ENCODE measurements around the gene SOX9.

The SOX9 gene

DNA sequence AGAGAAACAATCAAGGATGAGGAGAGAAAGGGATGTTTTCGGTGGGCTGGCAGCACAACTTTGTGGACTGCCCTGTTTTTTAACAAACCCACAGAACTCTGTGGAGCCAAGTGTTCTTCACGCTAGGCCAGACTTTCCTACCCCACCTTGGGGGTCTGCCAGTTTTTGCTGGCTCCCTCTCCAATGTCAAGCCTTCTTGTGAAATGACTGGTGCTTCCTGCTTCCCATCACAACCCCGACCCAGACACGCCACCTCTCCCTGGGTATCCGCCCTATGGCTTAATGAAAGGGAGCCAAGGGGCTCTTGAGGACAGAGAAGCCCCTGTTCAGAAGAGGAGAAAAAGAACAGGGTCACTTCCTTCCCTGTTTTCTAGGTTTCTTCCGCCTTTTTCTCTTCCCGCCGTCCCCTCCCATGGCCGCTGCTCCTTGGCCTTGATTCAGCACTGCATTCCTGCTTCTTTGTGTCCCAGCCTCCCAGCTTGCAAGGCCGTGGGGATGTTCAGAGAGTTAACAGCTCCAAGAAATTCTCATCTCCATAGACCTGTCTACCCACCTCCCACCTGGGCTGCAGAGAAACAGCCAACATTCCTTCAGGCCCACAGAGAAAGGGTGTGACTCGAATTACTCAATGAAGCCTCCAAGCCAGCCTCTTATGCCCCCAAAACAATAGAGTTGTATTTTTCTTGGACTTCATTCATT, 16.5 kb upstream of the SOX9 start:
- TF ChIP-seq FOXP2 (optimal IDR thresholded peaks at IDR 0.05; ENCODE audit: borderline replicate concordance, extremely low read depth, extremely low read length, insufficient read depth) (no peak), POLR2AphosphoS5 (IDR thresholded peaks at IDR 0.05; ENCODE audit: low read depth, low read length) (no peak), SIN3A (IDR thresholded peaks at IDR 0.05; ENCODE audit: borderline replicate concordance, insufficient read depth, low read length) (no peak), TAF1 (IDR thresholded peaks at IDR 0.05; ENCODE audit: borderline replicate concordance, insufficient read depth, low read length) (no peak), REST (IDR thresholded peaks at IDR 0.05; ENCODE audit: insufficient read depth in 1 of 2, low read depth in 2 of 2, low read length in 2 of 2) (no peak)

- TF ChIP-seq POLR2AphosphoS5 (IDR thresholded peaks at IDR 0.05; ENCODE audit: low read depth, low read length) (no peak), TAF1 (IDR thresholded peaks at IDR 0.05; ENCODE audit: borderline replicate concordance, insufficient read depth, low read length) (no peak), SIN3A (IDR thresholded peaks at IDR 0.05; ENCODE audit: borderline replicate concordance, insufficient read depth, low read length) (no peak), FOXP2 (optimal IDR thresholded peaks at IDR 0.05; ENCODE audit: borderline replicate concordance, extremely low read depth, extremely low read length, insufficient read depth) (no peak), REST (IDR thresholded peaks at IDR 0.05; ENCODE audit: insufficient read depth in 1 of 2, low read depth in 2 of 2, low read length in 2 of 2) (no peak)
These were observed 16.0 kb upstream of the SOX9 start for GRCh38 chr17:72104863-72105234.

DNA sequence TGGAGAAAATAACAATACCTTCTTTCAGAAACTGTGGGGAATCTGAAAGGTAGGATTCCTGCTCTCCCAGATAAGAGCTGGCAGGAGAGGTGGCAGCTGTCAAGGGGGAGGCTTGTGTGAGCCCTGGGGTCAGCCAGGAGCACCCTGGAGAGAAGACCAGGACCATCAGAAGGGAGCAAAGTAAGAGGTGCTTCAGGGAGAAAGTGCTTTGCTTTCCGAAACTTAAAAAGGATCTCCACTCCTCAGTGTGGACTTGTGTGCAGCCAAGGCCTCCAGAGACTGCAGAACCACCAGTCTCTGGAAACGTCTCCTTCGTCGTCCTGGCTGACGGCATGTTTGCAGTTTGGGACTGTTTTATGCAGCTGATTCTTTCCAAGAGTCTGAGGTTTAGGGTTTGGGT, 13.7 kb upstream of the SOX9 start:
- TF ChIP-seq POLR2AphosphoS5 (IDR thresholded peaks at IDR 0.05; ENCODE audit: low read depth, low read length) (no peak), SIN3A (IDR thresholded peaks at IDR 0.05; ENCODE audit: borderline replicate concordance, insufficient read depth, low read length) (no peak), REST (IDR thresholded peaks at IDR 0.05; ENCODE audit: insufficient read depth in 1 of 2, low read depth in 2 of 2, low read length in 2 of 2) (no peak), TAF1 (IDR thresholded peaks at IDR 0.05; ENCODE audit: borderline replicate concordance, insufficient read depth, low read length) (no peak), FOXP2 (optimal IDR thresholded peaks at IDR 0.05; ENCODE audit: borderline replicate concordance, extremely low read depth, extremely low read length, insufficient read depth) (no peak)

DNA sequence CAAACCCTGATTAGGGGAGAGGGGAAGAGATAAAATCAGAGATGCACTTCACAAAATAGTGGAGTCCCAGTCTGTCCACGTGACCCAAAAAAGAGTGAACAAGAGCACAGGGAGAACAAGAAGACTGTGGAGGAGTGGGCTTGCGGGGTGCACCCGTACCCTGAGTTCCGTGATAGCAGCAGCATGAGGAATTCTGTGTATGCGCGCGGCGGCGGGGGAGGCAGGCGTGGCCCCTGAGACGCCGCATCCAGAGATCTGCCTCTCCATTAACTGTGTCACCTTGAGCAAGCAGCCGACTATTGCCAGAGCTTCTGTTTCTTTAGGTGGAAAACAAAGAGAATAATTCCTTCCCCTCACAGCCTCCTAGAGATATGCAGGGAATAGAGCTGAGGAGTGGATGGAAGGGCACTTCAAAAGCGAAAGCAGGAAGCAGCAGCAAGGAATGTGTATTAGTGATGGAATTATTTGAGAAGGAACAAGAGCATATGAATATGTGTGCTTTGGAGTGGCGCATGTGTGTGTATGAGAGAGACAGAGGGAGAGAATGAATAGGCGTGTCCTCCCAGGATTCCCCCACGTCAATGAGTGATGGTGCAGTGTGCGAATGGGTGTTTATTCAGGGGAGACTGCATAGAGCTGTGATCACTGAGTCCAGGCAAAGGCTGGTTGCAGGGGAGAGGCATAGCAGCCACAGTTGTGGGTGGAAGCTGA, 10.4 kb upstream of the SOX9 start:
- TF ChIP-seq POLR2AphosphoS5 (IDR thresholded peaks at IDR 0.05; ENCODE audit: low read depth, low read length) (no peak), TAF1 (IDR thresholded peaks at IDR 0.05; ENCODE audit: borderline replicate concordance, insufficient read depth, low read length) (no peak), SIN3A (IDR thresholded peaks at IDR 0.05; ENCODE audit: borderline replicate concordance, insufficient read depth, low read length) (no peak), FOXP2 (optimal IDR thresholded peaks at IDR 0.05; ENCODE audit: borderline replicate concordance, extremely low read depth, extremely low read length, insufficient read depth) (no peak), REST (IDR thresholded peaks at IDR 0.05; ENCODE audit: insufficient read depth in 1 of 2, low read depth in 2 of 2, low read length in 2 of 2) (no peak)
